Measurements from ENCODE around the gene LTF. TPM values are rescaled to one million over a fixed set of nuclear protein-coding genes. Genes with fewer than 3 reads are reported as not detected.
"Not testable (repeated sequence)": the region's sequence is repeated elsewhere in the genome, so short reads cannot be mapped to it uniquely, and the experiment has no call there.

The LTF gene
- total RNA-seq, 2 experiments from 2014 or later = not detected

GRCh38 chr3:46431905-46432304 lies 32.8 kb downstream of the LTF start:
- BruUV-seq (replicated peaks); H3K9me2 ChIP-seq (ENCODE audit: insufficient read depth, low read length); H3K27ac ChIP-seq (ENCODE audit: low read depth, low read length, poor library complexity, severe bottlenecking); CTCF ChIA-PET (ENCODE audit: unreplicated experiment); H3K4me2 ChIP-seq (ENCODE audit: low read length); H2AFZ ChIP-seq (ENCODE audit: low read length); H3K79me2 ChIP-seq (ENCODE audit: insufficient read depth, low read depth, low read length); POLR2A ChIA-PET; H3K36me3 ChIP-seq (ENCODE audit: insufficient read depth, low read length); DNase-seq (ENCODE audit: low spot score); H3K4me1 ChIP-seq (ENCODE audit: insufficient read depth, low read length, poor library complexity, severe bottlenecking); H4K20me1 ChIP-seq (ENCODE audit: insufficient read depth, low read length); H3K4me3 ChIP-seq (ENCODE audit: low read depth, low read length, poor library complexity, severe bottlenecking); intact Hi-C loops (cut with micrococcal nuclease; ENCODE audit: unreplicated experiment): not testable (repeated sequence)
- 0 out of 2 replicates have a peak, but pooled peaks cover 11% of the 10 kb centered on the region for H3K9me3 ChIP-seq (ENCODE audit: low read length)

GRCh38 chr3:46430879-46431278 lies 33.8 kb downstream of the LTF start:
- POLR2A ChIA-PET = interaction anchor here (0.7 kb wide), 2 partner anchors 217 to 326 kb away, joined by 3 read pairs; no protein-coding TSS in a partner anchor
- H3K9me3 ChIP-seq (ENCODE audit: low read length) = 0 out of 2 replicates have a peak, but pooled peaks cover 11% of the 10 kb centered on the region
- H3K27ac ChIP-seq (ENCODE audit: low read depth, low read length, poor library complexity, severe bottlenecking); H4K20me1 ChIP-seq (ENCODE audit: insufficient read depth, low read length); intact Hi-C loops (cut with micrococcal nuclease; ENCODE audit: unreplicated experiment); H2AFZ ChIP-seq (ENCODE audit: low read length); H3K9me2 ChIP-seq (ENCODE audit: insufficient read depth, low read length); H3K79me2 ChIP-seq (ENCODE audit: insufficient read depth, low read depth, low read length); H3K4me3 ChIP-seq (ENCODE audit: low read depth, low read length, poor library complexity, severe bottlenecking); CTCF ChIA-PET (ENCODE audit: unreplicated experiment); DNase-seq (ENCODE audit: low spot score); BruUV-seq (replicated peaks); H3K4me1 ChIP-seq (ENCODE audit: insufficient read depth, low read length, poor library complexity, severe bottlenecking); H3K36me3 ChIP-seq (ENCODE audit: insufficient read depth, low read length); H3K4me2 ChIP-seq (ENCODE audit: low read length): not testable (repeated sequence)

GRCh38 chr3:46429671-46430070 lies 35.0 kb downstream of the LTF start:
- DNase-seq (ENCODE audit: low spot score) = no peak
- Histone ChIP-seq H3K27ac (ENCODE audit: low read depth, low read length, poor library complexity, severe bottlenecking) (no peak overlapping the region), H3K36me3 (ENCODE audit: insufficient read depth, low read length) (no peaks in the 10 kb centered on the region), H3K9me2 (ENCODE audit: insufficient read depth, low read length) (no peaks in the 10 kb centered on the region), H3K4me2 (ENCODE audit: low read length) (no peak overlapping the region), H3K79me2 (ENCODE audit: insufficient read depth, low read depth, low read length) (no peaks in the 10 kb centered on the region), H3K4me1 (ENCODE audit: insufficient read depth, low read length, poor library complexity, severe bottlenecking) (no peaks in the 10 kb centered on the region), H3K4me3 (ENCODE audit: low read depth, low read length, poor library complexity, severe bottlenecking) (no peak overlapping the region), H3K9me3 (ENCODE audit: low read length) (0 out of 2 replicates have a peak, but pooled peaks cover 11% of the 10 kb centered on the region), H2AFZ (ENCODE audit: low read length) (no peak overlapping the region), H4K20me1 (ENCODE audit: insufficient read depth, low read length) (no peaks in the 10 kb centered on the region)
- POLR2A ChIA-PET = interaction anchor here (0.6 to 0.8 kb wide), 3 partner anchors 13 to 335 kb away, joined by 3 to 5 read pairs (median 4); partner anchors contain the start of genes CCR5AS and CCRL2
- CTCF ChIA-PET (ENCODE audit: unreplicated experiment) = interaction anchor here (0.8 kb wide), 1 partner anchor 20 kb away, joined by 3 read pairs; no protein-coding TSS in a partner anchor
- intact Hi-C loops (cut with micrococcal nuclease; ENCODE audit: unreplicated experiment) = no loop called here
- TF ChIP-seq, protein P1, sequence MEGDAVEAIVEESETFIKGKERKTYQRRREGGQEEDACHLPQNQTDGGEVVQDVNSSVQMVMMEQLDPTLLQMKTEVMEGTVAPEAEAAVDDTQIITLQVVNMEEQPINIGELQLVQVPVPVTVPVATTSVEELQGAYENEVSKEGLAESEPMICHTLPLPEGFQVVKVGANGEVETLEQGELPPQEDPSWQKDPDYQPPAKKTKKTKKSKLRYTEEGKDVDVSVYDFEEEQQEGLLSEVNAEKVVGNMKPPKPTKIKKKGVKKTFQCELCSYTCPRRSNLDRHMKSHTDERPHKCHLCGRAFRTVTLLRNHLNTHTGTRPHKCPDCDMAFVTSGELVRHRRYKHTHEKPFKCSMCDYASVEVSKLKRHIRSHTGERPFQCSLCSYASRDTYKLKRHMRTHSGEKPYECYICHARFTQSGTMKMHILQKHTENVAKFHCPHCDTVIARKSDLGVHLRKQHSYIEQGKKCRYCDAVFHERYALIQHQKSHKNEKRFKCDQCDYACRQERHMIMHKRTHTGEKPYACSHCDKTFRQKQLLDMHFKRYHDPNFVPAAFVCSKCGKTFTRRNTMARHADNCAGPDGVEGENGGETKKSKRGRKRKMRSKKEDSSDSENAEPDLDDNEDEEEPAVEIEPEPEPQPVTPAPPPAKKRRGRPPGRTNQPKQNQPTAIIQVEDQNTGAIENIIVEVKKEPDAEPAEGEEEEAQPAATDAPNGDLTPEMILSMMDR (conservative IDR thresholded peaks at IDR 0.05; ENCODE audit: low read length) = no peak
- TF ChIP-seq EZH2phosphoT487 (IDR thresholded peaks at IDR 0.05; ENCODE audit: borderline replicate concordance, low read depth, low read length) = no peak
- no TSS peak for BruUV-seq (replicated peaks)
